NCI-H82 treated with DMSO at 0.1 percent for 48 hours (cell line): Measurements from ENCODE around the gene TATDN2.
"Not testable (repeated sequence)": the region's sequence is repeated elsewhere in the genome, so short reads cannot be mapped to it uniquely, and the experiment has no call there.

ENCODE experiments used
- DNase-seq: peaks from one replicate; lab custom pipeline; 2025; ENCODE audit not compliant: unreplicated experiment; lab: John Stamatoyannopoulos, UW

The TATDN2 gene

DNA sequence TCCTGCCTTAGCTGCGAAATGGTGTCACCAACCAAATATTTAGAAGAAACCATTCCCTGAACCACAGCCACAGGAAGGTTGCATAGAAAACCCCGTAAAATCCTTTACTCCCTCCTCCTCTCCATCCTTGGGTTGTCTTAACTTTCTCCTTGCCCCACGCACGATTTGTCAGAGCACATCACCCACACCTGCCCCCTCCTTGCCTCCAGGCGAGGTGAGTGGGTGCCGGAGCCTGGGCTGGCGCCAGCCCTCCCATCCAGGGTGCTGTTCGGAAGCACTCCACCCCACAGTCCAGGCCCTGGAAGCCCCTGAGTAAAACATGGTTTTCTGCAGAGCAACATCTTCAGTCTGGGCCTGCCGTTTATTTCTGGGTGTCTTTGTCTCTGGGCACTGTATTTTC lies 40.8 kb downstream of the TATDN2 start:
- no peak for DNase-seq

- no peak for DNase-seq
Measured at GRCh38 chr3:10289787-10290355, 41.6 kb downstream of the TATDN2 start.

DNA sequence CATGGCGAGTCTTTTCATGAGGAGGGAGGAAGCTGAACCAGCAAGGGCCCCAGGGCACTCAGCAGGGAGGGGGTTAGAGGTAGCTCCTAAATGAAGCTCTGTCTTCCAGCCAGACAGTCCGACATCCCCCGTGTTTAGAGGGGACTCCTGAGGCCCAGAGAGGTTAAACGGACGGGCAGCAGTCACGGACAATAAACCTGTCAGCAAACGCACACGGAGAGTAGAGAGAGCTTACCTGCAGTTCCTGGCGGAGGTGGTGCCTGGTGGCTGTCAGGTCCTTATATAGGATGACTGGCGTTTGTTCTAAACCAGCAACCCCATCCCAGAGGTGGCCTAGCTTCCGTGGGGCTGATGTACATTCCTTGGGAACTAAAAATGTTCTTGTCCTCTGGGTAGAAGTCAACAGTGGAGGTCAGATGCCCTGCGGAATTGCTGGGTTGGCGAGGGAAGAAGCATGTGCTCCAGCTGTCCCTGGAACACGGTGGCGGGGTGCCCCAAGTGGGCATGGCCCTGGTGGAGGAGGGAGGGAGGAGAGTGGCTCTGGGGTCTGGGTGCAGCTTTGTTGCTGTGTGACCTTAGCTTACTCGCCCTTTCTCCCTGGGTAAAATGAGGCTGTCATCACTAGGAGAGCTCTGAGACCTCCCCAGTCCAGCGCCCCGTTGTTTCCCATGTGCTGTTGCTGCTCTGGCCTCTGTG lies 42.4 kb downstream of the TATDN2 start:
- DNase-seq = no peak

DNA sequence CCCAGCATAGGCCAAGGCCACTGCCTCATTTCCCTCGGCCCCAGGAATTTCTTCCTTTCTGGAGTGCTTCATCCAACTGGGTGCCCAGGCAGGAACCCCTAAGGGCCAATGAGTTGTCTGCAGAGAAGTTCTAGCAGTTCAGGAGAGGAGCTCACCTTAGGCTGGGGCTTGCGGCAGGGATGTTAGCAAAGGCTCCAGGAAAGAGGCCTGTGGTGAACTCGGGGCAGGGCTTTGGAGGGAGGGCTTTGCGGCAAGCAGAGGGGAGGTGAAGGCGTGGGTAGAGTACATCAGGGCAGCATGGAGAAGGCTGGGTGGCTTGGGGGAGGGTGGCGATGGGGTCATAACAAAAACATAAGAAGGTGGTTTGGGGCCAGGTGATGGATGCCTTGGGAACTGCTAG lies 43.4 kb downstream of the TATDN2 start:
- DNase-seq = no peak

- no peak for DNase-seq
Measured at GRCh38 chr3:10292505-10293419, 44.5 kb downstream of the TATDN2 start, which contains the start of gene GHRL. TSS of gene GHRL (minus strand) at chr3:10292947. CDS start at chr3:10290180, 2,767 bp downstream.

DNA sequence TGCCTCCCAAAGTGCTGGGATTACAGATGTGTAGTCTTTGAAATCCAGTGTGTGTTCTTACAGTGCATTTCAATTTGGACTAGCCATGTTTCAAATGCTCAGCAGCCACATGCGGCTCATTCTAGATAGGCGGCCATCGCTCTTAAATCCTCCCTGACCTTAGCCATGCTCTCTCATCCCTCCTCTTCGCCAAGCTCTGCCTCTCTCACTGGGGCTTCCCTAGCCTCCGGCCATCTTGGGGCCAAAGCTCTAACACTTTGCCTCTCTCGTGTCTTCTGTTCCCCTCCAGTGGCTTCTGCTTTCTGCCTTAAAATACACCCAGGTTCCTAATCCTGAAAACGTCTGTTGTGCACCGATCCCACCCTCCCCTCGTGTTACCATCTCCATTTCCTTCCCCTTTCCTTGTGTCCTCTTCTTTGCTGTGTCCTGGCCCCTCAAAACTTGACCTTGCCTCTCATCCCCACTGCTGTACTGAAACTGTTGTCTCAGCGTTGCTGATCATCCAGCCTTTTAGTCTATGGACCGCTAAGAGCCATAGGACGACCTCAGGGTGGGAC lies 45.8 kb downstream of the TATDN2 start:
- DNase-seq = no peak

DNA sequence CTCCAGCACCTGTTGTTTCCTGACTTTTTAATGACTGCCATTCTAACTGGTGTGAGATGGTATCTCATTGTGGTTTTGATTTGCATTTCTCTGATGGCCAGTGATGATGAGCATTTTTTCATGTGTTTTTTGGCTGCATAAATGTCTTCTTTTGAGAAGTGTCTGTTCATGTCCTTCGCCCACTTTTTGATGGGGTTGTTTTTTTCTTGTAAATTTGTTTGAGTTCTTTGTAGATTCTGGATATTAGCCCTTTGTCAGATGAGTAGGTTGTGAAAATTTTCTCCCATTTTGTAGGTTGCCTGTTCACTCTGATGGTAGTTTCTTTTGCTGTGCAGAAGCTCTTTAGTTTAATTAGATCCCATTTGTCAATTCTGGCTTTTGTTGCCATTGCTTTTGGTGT lies 49.8 kb downstream of the TATDN2 start:
- DNase-seq = not testable (repeated sequence)

DNA sequence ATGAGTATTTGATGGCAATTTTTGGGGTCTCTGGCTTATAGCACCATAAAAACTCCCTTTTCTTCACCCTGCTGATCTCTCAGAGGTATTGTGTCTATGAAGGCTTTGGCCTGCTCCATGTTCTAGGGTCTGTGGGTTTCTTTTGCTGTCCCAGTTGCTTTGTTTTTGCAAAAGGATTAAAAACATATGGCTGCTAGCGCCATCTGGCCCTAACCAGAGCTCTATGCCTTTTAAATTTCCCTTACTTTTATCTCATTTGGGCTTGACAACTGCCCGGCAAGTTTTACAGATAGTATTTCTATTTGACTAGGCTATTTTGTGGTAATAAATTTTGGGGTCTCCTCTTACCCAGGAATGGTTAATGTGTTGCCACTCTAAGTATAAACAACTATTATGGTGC lies 50.9 kb downstream of the TATDN2 start:
- peak; percentile 81 for DNase-seq

GRCh38 chr3:10299679-10300078 lies 51.4 kb downstream of the TATDN2 start:
- no peak for DNase-seq

- DNase-seq = no peak
Measured at GRCh38 chr3:10300087-10300486, 51.8 kb downstream of the TATDN2 start.

DNA sequence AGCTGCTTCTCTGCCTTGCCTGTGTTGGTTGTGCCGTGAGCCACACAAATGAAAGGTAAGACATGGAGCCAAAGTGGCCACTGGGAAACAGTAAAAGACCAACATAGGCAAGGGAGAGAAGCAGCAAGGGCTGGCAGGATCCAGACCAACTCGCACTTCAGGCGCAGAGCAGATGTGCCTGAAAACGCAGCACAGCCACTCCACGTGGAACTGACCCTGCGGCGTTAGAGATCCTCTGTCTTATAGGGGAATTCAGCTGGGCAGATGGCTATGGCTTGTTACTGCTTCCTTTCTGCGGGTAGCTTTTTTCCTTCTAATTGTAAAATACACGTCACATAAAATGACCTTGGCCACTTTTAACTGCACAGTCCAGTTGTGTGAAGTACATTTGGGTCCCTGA lies 54.8 kb downstream of the TATDN2 start:
- no peak for DNase-seq

DNA sequence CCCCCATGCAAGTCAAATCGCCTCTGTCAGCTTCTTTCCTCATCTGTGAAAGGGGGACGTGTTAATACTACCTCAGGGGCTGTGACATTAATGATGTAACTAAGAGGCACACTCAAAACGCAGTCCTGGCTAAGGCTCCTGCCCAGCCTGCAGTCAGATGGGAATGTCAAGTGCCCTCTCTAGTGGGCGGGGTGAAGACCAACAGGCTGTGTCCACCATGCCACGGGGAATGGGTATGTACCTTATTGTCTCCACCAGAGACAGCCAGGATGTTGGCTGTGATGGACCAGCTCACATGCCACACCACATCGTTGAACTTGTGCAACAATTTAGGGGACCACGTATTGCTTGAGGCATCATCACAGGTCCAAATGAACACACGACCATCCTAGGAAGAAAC lies 55.5 kb downstream of the TATDN2 start:
- DNase-seq = no peak

DNA sequence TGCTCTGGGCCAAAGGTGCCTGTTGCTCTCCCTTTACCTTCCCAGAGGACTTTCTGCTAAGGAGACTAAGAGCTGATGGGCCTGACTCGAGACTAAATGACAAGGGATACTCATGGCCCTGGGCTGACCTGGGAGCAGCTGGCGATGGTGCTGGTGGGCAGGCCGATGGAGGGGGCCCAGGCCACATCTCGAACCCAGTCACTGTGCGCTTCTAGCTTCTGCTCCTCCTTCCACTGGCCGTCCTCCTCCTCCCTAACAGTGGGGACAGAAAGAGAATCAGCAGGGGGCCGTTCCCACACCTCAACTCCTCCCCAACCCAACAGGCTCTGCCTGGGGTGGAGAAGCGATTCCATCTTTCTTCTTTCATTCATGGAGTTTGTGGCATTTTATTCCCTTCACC lies 56.6 kb downstream of the TATDN2 start:
- no peak for DNase-seq

DNA sequence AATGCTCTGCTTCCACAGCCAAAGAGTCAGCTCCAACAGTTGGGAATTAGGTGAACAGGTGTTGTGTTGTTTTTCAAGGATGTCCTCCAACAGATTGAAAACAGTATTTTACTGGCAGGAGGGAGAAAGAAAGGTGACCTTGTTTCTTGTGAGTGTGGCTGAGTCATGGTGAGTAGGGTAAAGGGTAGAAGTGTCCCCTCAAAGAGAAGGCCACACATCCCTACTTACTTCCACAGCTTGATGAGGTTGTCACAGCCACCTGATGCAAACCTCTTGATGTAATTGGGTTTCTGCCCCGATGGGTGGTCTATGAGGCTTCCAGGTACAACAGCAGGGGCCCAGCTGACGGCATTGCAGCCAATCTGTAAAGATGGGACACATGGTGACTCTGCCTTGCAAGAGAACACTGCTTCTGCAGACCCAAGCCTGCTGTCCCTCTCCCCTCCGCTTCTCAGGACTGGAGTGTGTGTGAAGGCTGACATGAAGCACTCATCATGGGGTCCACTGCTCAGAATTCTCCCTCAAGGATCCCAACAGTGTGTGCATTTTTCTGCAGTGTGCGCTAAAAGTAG lies 57.2 kb downstream of the TATDN2 start:
- no peak for DNase-seq

- DNase-seq = no peak
Measured at GRCh38 chr3:10306156-10306555, 57.9 kb downstream of the TATDN2 start.

- DNase-seq = no peak
Measured at GRCh38 chr3:10308678-10309077, 60.4 kb downstream of the TATDN2 start.

- DNase-seq = no peak
Measured at GRCh38 chr3:10309736-10310135, 61.5 kb downstream of the TATDN2 start.

DNA sequence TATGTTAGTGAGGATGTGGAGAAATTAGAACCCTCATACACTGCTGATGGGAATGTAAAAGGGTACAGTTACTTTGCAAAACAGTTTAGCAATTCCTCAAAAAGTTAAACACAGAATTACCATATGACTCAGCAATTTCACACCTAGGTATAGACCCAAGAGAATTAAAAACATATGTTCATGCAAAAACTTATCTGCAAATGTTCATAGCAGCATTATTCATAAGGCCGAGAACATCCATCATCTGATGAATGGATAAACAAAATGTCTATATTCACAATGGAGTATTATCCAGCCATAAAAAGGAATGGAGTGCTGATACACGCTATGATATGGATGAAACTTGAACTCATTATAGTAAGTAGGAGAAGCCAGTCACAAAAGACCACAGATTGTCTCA lies 62.3 kb downstream of the TATDN2 start:
- no peak for DNase-seq

- no peak for DNase-seq
Measured at GRCh38 chr3:10311710-10312109, 63.5 kb downstream of the TATDN2 start.

GRCh38 chr3:10312391-10312790 lies 64.1 kb downstream of the TATDN2 start:
- no peak for DNase-seq

DNA sequence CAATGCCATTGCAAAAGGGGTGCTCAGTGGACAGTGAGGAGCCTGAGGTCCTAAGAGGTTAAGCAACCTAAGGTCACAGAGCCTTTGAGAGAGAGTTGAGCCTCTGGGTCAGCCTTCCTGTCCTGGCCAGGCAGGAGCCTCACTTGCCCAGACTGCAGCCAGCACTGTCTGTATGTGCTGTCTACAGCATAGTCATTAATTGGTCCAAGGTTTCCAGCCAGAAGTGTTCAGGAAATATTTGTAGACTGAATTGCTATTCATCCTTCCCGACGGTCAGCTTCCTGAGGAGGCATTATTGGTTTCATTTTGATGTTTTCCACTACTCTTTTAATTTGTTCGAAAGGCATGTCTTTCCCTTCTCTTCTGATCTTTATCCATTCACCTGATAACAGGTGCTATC lies 64.6 kb downstream of the TATDN2 start:
- DNase-seq = no peak
